ENCODE results near the gene PLEKHN1.
"Not testable (repeated sequence)": the region's sequence is repeated elsewhere in the genome, so short reads cannot be mapped to it uniquely, and the experiment has no call there.

PLEKHN1 gene

DNA sequence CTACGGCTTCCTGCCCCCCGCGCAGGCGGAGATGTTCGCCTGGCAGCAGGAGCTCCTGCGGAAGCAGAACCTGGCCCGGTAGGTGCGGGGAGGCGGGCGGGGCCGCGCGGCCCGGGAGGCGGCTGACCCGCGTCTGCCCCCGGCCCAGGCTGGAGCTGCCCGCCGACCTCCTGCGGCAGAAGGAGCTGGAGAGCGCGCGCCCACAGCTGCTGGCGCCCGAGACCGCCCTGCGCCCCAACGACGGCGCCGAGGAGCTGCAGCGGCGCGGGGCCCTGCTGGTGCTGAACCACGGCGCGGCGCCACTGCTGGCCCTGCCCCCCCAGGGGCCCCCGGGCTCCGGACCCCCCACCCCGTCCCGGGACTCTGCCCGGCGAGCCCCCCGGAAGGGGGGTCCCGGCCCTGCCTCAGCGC, 23.9 kb upstream of the PLEKHN1 start:
- DNase-seq (ENCODE audit: low read depth): no peak

DNA sequence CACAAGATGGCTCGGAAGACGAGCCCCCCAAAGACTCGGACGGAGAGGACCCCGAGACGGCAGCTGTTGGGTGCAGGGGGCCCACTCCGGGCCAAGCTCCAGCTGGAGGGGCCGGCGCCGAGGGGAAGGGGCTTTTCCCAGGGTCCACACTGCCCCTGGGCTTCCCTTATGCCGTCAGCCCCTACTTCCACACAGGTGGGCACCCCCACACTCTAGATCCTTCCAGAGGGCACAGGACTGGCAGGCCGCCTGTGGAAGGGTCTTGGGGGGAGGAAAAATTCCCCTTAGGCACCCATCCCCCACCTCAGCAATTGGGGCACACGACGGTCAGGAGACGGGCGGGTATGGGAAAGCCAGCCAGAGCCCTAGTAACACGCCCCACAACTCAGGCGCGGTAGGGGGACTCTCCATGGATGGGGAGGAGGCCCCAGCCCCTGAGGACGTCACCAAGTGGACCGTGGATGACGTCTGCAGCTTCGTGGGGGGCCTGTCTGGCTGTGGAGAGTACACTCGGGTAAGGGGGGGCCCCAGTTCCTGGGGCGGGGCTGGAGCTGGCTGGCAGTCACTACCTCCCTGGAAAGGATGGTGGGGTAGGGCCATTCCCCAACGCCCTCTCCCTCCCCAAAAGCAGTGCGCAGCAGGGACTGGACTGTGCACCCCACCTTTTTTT, 23.3 kb upstream of the PLEKHN1 start:
- peak; percentile 77 for DNase-seq (ENCODE audit: low read depth)

DNA sequence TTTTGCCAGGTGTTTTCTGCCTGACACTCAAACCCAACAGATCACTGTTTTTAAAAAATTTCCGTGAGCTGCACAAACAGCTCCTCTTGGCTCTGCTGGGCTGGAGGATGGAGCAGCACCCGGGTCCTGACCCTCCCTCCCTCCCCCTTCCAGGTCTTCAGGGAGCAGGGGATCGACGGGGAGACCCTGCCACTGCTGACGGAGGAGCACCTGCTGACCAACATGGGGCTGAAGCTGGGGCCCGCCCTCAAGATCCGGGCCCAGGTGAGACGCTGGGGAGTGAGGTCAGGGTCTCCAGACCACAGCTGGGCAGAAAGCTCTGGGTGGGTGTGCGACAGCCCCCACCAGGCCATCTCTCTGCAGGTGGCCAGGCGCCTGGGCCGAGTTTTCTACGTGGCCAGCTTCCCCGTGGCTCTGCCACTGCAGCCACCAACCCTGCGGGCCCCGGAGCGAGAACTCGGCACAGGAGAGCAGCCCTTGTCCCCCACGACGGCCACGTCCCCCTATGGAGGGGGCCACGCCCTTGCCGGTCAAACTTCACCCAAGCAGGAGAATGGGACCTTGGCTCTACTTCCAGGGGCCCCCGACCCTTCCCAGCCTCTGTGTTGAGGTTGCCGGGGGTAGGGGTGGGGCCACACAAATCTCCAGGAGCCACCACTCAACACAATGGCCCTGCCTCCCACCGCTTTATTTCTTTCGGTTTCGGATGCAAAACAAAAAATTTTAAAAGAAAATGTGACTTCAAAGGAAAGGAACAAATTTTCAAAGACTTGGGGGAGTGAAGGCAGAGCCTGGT, 22.5 kb upstream of the PLEKHN1 start:
- DNase-seq (ENCODE audit: low read depth): no peak

DNA sequence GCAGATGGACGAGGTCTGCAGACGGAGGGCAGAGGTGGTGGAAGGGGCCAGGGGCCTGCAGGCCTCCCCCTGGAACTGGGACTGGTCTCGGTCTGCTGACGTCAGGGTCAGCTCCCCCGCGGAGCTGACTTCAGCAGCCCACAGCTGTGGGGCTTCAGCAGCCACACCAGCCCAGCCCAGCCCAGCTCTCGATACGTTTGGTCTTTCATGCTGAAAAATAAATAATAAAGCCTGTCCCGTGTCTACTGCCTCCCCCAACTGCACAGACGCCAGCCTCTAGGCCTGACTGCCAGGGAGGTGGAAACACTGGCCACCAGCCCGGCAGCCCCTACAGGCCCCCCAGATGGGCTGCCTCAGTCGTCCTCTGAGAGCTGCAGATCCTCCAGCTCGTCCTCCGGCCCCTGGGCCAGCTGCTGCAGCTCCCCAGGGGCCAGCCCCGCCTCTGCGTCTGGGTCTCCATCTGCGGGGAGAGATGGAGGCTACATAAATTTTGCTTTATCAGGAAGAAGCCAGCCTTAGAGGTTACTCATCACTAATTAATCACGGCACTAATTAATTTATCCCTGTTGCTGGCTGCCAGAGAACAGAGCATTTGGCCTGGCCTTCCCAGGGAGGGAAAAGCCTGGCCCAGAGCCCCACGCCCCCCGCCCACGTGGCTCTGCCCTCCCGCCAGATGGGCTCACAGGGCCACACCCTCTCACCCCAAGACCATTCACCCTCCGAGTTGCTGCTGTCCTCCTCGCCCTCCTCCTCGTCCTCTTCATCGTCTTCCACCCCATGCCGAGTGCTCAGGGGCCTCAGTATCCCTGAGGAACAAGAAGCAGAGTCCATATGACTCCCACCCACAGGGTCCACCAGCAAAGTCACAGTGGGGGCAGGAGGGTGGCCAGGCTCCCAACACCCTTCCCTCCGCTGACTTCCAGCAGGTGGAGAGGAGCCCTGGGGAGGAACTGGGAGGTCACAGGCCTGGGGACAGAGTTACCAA, 21.6 kb upstream of the PLEKHN1 start:
- DNase-seq (ENCODE audit: low read depth): peak; percentile 92

DNA sequence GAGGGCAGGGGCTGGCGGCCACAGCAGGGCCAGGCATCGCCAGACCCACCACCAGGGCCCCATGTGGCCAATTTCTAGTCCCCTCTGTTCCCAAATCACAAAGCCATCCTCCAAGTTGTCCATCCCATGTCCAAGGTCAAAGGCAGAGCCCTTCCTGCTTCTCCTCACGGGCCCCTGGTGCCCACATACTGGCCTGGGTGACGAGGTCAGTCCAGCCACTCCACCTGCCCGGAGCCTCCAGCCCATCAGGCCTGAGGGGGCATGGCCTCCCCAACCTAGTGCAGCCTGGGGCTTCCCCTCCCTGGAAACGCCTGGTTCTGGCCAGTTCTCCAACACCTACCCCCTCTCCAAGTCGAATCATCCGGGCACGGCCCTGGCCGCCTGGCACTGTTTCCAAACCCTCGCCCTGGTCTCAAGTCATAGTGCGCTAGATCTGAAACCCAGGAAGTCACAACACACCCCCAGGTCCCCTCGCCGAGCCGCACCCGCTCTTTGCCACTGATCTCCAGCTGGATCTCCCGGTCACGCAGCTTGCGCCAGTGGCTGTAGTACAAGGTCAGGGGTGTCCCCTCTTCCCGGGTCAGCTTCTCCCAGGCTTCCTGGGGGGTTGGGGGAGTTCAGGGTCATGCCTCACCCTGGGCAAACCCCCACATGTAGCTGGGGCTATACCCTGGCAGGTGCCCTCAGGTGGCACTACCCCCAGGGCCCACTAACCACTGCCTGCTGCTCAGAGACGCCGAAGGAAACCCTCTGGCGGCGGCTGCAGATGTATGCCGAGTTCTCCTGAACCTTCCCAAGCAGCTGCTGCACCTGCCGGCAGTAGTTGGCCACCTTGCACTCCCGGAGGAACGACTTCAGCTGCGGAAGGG, 20.4 kb upstream of the PLEKHN1 start:
- no peak for DNase-seq (ENCODE audit: low read depth)

DNA sequence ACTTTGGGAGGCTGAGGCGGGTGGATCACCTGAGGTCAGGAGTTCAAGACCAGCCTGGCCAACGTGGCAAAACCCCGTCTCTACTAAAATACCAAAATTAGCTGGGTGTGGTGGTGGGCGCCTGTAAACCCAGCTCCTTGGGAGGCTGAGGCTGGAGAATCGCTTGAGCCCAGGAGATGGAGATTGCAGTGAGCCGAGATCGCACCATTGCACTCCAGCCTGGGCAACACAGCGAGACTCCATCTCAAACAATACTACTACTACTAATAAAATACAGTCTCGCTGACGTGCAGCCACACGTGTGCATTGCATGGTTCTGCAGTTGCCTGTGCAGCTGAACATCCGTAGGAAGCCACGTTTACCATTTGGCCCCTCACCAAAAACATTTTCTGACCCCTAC, 19.5 kb upstream of the PLEKHN1 start:
- not testable (repeated sequence) for DNase-seq (ENCODE audit: low read depth)

DNA sequence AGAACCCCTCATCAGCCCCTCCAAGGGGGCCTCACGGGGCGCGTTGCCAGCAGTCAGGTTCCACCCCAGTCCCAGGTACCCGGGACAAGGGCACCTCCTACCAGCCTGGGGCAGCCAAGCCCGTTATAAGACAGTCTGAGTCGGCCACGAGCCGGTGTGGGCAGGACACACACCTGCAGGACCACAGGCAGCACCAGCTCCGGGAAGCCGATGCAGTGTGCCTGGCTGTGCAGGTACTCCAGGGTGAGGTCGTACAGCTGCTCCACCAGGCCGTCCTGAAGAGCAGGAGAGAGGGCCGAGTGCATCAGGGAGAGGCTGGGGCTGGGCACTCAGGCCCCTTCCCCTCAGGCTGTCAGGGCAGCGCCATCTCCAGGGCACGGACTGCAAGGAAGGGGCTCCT, 18.3 kb upstream of the PLEKHN1 start:
- DNase-seq (ENCODE audit: low read depth): no peak

DNA sequence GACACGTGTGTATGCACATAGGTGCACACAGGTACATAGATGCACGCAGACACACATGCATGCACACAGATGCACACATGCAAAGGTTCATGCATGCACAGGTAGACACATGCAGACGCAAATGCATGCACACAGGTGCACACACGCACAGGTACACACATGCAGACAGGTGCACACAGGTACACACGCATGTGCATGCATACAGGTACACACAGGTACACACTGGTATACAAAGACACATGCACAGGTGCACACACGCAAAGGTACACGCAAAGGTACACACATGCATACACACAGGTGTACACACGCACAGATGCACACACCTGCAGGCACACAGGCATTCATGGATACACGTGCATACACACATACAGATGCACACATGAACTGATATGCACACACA, 16.0 kb upstream of the PLEKHN1 start:
- no peak for DNase-seq (ENCODE audit: low read depth)

DNA sequence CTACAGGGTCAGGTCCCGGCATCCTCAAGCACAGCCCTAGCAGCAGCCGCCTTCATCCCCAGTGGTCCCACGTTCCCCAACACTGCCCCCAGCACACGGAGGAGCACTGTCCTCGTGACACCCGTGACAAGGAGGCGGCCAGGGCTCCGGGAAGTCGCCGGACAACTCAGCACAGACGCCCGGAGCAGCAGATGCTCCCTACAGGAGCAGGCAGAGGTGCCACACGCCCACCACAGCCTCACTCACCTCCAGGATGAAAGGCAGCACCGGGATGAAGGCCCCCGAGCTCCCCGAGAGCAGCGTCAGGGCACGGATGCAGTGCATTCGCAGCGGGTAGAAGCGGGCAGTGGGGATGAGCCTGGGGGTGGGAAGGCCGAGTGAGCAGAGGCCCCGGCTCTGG, 15.4 kb upstream of the PLEKHN1 start:
- no peak for DNase-seq (ENCODE audit: low read depth)

DNA sequence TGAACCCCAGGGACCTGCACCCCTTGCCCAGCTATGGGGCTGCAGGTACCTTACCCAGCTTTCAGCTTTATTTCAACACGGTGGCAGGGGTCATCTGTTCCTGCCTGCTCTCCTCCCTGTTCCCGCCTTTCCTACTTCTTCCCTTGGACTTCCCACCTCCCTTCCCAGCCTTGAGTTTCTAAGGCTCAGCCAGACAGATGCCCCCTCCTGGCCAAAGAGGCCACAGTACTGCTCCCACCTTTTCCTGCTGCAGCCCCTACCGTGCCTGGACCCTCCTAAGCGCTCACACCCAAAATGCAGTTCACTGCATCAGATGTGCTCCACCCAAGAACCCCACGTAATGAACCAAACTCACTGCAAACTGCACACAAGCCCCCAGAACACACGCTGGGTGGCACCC, 14.9 kb upstream of the PLEKHN1 start:
- peak; percentile 51 for DNase-seq (ENCODE audit: low read depth)

DNA sequence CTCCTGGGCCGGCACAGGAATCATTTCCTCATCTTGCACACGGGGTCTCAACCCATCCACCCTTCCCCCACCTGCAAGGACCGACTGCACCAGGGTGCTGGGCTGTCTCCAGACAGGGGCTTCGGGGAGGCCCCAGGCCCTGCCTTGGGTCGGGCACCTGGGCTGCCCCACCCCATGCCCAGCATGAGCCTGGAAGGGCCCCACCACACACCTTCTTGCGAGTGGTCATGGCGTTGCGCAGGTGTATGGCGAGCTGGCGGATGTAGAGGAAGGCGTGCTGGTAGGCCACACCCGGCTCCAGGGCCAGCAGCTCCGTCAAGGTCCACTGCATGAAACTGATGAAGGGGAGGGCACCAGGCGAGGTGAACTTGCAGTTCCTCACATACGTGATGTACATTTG, 14.1 kb upstream of the PLEKHN1 start:
- DNase-seq (ENCODE audit: low read depth): no peak

DNA sequence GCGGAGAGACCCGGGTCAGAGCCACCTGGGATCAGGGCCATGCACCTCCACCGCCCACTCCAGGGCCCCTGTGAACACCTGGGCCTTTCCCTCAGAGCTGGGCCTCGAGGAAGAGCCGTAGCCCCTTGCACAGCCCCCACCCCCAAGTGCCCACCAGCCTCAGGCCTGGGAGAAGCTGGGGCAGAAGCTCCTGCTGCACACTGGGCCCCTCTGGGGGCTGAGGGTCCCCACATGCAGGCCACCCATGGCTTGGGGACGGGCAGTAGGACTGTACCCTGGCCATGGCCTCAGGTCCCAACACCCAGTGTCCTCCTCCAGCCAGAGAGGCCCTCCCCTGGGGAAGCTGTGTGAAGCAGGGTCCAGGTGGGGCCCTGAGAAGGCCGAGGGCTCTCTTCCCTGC, 13.7 kb upstream of the PLEKHN1 start:
- no peak for DNase-seq (ENCODE audit: low read depth)

DNA sequence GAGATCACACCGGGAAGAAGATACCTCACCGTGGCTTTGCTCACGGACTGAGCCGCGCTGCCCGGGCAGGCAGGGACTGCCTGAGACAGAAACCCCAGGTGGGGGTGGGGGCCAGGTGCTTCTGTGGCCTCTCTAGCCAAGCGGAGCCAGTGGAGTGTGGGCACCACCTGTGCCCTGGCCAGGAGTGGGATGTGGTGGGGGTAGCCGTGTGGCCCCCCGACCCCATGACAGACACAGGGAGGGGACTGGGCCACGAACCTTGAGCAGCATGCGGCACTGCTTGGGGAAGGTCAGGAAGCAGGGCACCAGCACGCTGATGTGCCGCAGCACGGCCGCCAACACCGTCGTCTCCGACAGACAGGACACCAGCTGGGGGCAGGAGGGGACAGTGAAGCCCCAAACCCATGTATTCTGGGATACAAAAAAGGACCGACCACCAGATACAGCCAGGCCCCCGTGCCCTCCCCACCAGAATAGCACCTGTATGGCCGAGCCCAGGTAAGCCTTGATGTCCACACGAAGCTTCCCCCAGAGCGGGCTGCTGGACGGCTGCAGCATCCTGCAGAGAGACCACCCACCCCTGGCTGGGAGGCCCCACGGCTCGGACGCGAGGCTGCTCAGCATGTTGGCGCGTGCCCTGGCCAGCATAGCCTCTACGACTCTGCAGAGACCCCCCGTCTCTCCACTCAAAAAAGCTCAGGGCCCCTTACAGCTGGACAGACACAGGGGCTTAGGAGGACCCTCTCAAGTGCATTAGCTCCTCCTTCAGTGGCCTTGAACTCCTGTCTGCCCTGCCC, 12.6 kb upstream of the PLEKHN1 start:
- no peak for DNase-seq (ENCODE audit: low read depth)

DNA sequence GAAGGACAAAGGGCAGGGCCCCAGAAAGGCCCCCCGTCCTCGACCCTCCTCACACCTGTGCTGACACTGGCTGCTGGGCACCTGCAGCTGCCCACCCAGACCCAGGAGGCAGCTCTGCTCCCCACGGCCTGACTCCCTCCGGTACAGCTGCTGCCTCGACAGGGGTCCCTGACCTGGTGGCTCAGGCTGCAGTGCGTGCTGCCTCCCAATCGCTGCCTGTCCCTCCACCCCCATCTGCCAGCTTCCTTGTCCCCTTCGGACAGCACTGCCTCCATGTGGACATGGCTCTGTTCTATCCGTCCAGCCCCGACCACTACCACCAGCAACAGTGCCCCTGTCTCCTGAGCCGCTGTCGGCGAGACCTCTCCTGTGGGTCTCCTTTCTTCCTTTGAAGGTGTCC, 11.4 kb upstream of the PLEKHN1 start:
- no peak for DNase-seq (ENCODE audit: low read depth)

DNA sequence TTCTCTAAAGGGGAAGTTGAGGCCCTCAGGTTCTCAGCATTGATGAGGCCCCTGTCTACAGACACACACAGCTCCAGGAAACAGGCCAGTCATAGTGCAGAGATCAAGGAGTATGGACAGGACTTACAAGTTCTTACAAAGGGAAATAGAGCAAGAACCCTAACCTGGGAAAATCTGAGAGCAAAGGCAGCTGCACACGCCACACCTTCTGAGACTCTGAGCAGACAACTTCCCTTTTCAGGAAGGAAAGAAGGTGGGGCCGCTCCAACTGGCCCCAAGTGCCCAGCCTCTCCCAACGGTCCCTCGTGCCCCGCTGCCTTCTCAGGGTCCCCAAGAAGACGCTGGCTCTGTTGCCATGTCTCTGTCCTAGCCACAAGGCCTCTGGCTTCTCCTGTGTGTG, 10.8 kb upstream of the PLEKHN1 start:
- DNase-seq (ENCODE audit: low read depth): no peak

DNA sequence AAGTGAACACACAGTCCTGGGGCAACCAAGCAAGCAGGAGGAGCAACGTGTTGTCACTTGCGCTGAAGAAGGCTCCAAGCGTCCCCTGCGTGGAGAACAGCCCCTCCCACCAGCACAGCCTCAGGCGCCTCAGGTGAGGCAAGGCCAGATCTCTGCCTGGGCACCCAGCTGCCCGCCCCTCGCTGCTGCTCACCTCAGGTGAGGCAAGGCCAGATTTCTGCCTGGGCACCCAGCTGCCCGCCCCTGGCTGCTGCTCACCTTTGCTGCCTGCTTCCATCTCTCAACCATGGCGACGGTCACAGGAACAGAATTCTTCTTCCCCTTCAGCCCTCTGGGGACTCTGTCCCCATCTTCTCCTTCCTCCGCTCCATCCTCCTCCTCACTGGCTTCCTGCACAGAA, 9.6 kb upstream of the PLEKHN1 start:
- no peak for DNase-seq (ENCODE audit: low read depth)

DNA sequence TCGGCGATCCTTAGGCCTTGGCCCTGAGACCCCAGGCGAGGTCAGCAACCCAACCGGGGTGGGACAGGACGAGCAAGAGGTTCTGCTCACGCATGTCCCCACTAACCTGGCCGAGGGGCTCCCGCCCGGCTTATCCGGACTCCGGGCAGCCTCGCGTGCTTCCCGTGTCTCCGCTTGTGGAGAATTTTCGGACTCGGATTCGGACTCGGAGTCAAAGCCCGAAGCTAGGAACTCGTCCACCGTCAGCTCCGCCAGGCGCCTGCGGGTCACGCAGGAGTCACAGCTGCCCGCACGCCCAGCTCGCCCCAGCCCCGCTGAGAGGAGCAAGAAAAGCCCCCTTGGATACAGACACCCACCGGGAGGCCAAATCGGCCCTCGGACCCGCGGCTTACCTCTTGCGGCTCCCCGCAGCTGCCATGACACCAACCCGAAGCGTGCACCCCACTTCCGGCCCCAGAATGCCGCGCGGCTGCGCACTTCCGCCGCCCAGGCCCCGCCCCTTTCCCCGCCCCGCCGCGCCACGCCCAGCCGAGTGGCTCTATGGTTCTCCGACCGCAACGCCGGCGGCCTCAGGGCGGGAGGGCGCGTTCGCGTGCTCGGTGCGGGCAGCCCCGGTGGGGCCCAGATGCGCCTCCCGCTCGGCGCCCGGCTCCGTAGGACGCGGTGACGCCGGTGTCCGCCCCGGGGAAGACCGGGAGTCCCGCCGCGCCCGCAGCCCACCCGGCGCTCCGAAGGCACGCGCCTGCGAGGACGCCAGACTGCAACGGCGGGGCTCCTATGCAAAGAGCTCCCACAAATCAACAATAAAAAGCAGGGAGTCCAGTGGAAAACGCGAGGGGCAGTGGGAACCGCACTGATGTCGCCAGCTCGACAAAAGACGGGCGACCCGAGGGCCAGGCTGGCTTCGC, 7.2 kb upstream of the PLEKHN1 start, which contains the start of gene NOC2L:
Gene NOC2L, minus strand, starts transcription at position 434 of the 908 bp plus-strand sequence. Its CDS starts 16 bp downstream, at position 418.
- peak; percentile 76 for DNase-seq (ENCODE audit: low read depth)

DNA sequence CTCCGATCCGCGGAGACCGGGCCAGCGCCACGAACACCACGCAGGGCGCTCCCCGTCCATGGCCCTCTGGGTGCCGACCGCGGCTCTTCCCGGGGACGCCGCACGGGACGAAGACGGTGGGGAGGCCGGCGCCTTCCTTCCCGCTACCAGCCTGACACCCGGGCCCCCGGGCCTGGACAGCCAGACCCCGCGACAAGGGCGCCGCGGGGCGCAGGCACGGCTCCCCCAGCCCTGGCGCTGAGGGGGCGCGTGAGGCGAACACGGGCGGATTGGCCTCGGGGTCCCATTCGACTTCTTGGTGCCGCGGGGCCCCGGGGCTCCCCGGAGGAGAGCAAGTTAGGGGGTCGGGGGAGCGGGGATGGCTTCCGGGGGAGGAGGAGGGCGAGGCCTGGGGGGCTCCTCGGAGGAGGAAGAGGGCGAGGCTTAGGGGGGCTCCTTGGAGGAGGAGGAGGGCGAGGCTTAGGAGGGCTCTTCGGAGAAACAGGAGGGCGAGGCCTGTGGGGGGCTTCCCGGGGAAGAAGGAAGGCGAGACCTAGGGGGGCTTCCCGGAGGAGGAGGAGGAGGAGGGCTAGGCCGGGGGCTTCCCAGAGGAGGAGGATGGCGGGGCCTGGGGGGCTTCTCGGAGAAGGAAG, 6.4 kb upstream of the PLEKHN1 start:
- no peak for DNase-seq (ENCODE audit: low read depth)

All from amniotic epithelial cell (primary cell).